Right lobe of liver (tissue), 6 donors: ENCODE results near the gene CCNQ. TPM values are rescaled to one million over a fixed set of nuclear protein-coding genes. Genes with fewer than 3 reads are reported as not detected.
A peak's percentile ranks its signal among the peaks of the same experiment; 100 is the strongest.

Source experiments
- ATAC-seq, 4 donors: fragments of 200-7000 bp; cut with Tn5 transposase; one replicate each; pipeline ENCODE4 v1.9.1; 2020; ENCODE audit warnings: mild to moderate bottlenecking in 4 of 4, moderate library complexity in 4 of 4
- DNase-seq, 3 donors: peaks; one replicate each; pipeline ENCODE4 v3.0.0-alpha.2; 2020
- H3K27ac ChIP-seq, 3 donors: fragments of 200-600 bp; one replicate each; pipeline ENCODE4 v1.8.0; 2022
- H3K27me3 ChIP-seq, 2 donors: fragments of 200-600 bp; one replicate each; pipeline ENCODE4 v1.8.0; 2022
- H3K36me3 ChIP-seq, 4 donors: fragments of 200-600 bp; sonication (generic) in 1 of 4; one replicate each; pipeline versions ENCODE4 v1.5.1 to v1.8.0; 2017 to 2022; ENCODE audit warnings: control low read depth in 1 of 4
- H3K4me1 ChIP-seq, 4 donors: fragments of 200-600 bp; sonication (generic) in 1 of 4; one replicate each; pipeline versions ENCODE4 v1.5.1 to v1.8.0; 2017 to 2022; ENCODE audit warnings: control low read depth in 1 of 4
- H3K4me3 ChIP-seq, 3 donors: fragments of 200-600 bp; one replicate each; pipeline ENCODE4 v1.8.0; 2022
- H3K9me3 ChIP-seq, 4 donors: fragments of 200-600 bp; sonication (generic) in 1 of 4; one replicate each; pipeline versions ENCODE4 v1.5.1 to v1.8.0; 2017 to 2022; ENCODE audit warnings: control low read depth in 1 of 4
- POLR2A ChIP-seq: fragments of 450-650 bp; IDR thresholded peaks from one replicate; pipeline ENCODE4 v1.6.1; 2017; ENCODE audit warnings: antibody characterized with exemption, mild to moderate bottlenecking
- WGBS: methylation state at CpG from one replicate; pipeline ENCODE4 v1.1.6; 2018; ENCODE audit warnings: low coverage, low lambda C conversion rate; ENCODE audit not compliant: insufficient coverage; ENCODE audit errors: missing lambda C conversion rate; 5-methylcytosine and 5-hydroxymethylcytosine counted together
- intact Hi-C, 2 donors: fragments of 100-400 bp; cut with DNase I; formaldehyde crosslinking; loops; one replicate each; pipeline versions ENCODE4 v1.11.2 to v1.14.1; 2022
- total RNA-seq, 6 experiments: library from RNA; depleted of rRNA in 2 of 6; stranded (reverse); fragments of >200 nt in 2 of 6; fragmentation: NEBNext Ultra II Directional in 3 of 6; extraction: Animal tissue kit (Norgen Biotek cat#: 25700) in 3 of 6; gene quantifications; one replicate each; pipeline versions ENCODE4 v1.1.0 to v1.2.4, GENCODE V29; 2016 to 2023
- TF ChIP-seq, protein P1 (sequence below), 4 donors: fragments of 200-600 bp in 3 of 4; fragments of 450-650 bp in 1 of 4; IDR thresholded peaks; one replicate each; pipeline versions ENCODE4 v1.5.1 to v1.8.0; 2016 to 2022; ENCODE audit warnings: antibody characterized with exemption in 4 of 4, mild to moderate bottlenecking in 2 of 4
- donor health status: DM: no; HTN: yes; CAD: no.
- donor health status: DM: no; HTN: no; CAD: no.
- donor health status: DM: no; HTN: no; CAD: no.
- donor health status: DM: no; HTN: yes; CAD: no.
- donor health status: DM: no; HTN: yes; CAD: no.

Gene CCNQ
- total RNA-seq, 6 experiments from 2014 or later = 5.6 to 14.0 (median 7.5) TPM

DNA sequence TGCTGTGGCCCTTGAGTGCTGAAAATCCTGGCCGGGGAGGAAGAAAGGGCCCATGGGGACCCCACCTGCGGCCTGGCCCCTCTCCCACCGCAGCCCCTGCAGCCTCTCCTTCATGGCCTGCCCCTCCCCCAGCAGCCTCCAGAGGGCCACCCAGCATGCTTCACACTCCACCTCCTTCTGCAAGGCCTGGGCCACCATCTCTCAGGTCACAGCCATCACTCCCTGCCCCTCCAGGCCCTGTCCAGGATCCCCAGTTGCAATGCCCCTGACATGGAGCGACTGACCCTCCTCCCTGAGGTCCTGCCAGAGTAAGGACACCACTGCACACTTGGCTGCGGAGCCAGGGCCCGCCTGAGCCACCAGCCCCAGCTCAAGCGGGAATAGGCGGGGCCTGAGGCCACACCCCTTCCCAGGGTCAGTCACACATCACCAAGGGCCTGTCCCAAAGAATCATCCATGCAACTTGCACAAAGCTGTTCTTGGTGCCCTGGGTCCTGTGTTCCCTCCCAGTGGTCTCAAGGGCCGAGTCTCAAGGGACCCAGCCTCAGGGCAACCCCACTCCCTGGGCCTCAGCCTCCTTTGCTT lies 32.9 kb downstream of the CCNQ start:
- ATAC-seq = no peak
- Histone ChIP-seq H3K4me1 (no peaks in the 10 kb centered on the region), H3K9me3 (no peaks in the 10 kb centered on the region), H3K27ac (no peak overlapping the region), H3K27me3 (no peaks in the 10 kb centered on the region), H3K36me3 (no peaks in the 10 kb centered on the region), H3K4me3 (no peak overlapping the region)
- intact Hi-C loops = no loop called here
- TF ChIP-seq, protein P1, sequence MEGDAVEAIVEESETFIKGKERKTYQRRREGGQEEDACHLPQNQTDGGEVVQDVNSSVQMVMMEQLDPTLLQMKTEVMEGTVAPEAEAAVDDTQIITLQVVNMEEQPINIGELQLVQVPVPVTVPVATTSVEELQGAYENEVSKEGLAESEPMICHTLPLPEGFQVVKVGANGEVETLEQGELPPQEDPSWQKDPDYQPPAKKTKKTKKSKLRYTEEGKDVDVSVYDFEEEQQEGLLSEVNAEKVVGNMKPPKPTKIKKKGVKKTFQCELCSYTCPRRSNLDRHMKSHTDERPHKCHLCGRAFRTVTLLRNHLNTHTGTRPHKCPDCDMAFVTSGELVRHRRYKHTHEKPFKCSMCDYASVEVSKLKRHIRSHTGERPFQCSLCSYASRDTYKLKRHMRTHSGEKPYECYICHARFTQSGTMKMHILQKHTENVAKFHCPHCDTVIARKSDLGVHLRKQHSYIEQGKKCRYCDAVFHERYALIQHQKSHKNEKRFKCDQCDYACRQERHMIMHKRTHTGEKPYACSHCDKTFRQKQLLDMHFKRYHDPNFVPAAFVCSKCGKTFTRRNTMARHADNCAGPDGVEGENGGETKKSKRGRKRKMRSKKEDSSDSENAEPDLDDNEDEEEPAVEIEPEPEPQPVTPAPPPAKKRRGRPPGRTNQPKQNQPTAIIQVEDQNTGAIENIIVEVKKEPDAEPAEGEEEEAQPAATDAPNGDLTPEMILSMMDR (IDR thresholded peaks at IDR 0.05) = no peak
- TF ChIP-seq POLR2A = no peak
- 75% methylated on average over 4 of the region's 9 CpGs for WGBS
- no peak for DNase-seq

DNA sequence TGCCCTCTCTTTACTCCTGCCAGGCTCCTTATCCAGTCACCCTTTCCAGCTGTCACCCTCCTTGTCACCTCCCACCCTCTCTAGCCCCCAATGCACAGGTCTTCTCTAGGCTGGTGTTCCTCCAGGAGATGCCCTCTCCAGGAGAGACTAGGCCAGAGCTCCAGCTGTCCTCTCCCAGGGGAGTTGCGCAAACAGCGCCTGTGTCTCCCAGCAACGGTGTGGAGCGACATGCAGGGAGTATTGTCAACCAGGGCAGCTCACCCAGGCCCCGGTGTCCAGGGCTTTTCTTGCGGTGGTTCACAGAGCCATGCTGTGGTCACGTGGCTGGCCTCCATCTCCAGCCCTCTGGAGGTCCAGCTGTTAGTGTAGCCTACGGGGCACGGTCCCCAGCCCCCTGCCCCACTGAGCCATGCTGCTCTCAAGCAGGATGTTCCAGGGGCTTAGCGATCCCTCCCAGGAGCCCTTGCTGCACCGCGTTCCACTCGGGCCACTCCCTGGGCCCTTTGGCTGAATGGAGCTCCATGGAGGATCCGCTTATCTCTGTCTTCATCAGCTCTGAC lies 34.8 kb downstream of the CCNQ start:
- DNase-seq = no peak
- peak in 1 of 4 donors; percentile 41 for ATAC-seq
- intact Hi-C loops = no loop called here

DNA sequence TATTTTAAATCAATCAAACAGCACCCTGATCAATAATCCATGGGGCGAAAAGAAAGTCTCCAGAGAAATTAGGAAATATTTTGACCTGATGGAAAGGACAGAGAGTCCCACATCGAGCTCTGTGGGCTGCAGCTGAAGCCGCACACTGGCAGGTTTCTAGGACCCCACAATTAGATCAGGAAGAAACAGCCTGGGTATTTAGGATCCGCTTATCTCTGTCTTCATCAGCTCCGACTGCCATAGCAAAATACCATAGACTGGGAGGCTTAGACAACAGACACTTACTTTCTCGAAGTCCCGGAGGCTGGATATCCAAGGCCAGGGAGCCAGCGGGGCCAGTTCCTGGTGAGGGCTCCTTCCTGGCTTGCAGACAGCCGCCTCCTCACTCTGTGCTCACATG lies 36.4 kb downstream of the CCNQ start:
- Histone ChIP-seq H3K36me3 (no peaks in the 10 kb centered on the region), H3K9me3 (no peaks in the 10 kb centered on the region), H3K4me1 (no peaks in the 10 kb centered on the region), H3K4me3 (no peak overlapping the region), H3K27ac (no peak overlapping the region), H3K27me3 (peaks cover 0 to 5% of the 10 kb centered on the region in 2 donors)
- DNase-seq (no peak), ATAC-seq (no peak)
- intact Hi-C loops = no loop called here
- 77% methylated on average over 3 of the region's 9 CpGs for WGBS
- no peak for TF ChIP-seq POLR2A
- TF ChIP-seq, protein P1 (IDR thresholded peaks at IDR 0.05) = no peak

More for the DNA sequence above, 34.8 kb downstream of the CCNQ start:
- Histone ChIP-seq H3K27me3 (peaks cover 0 to 5% of the 10 kb centered on the region in 2 donors), H3K9me3 (no peaks in the 10 kb centered on the region), H3K36me3 (no peaks in the 10 kb centered on the region), H3K4me1 (no peaks in the 10 kb centered on the region), H3K4me3 (no peak overlapping the region), H3K27ac (no peak overlapping the region)
- WGBS = no CpG with 5 or more reads among the region's 14 CpGs
- TF ChIP-seq POLR2A = no peak
- TF ChIP-seq, protein P1 (IDR thresholded peaks at IDR 0.05) = no peak

DNA sequence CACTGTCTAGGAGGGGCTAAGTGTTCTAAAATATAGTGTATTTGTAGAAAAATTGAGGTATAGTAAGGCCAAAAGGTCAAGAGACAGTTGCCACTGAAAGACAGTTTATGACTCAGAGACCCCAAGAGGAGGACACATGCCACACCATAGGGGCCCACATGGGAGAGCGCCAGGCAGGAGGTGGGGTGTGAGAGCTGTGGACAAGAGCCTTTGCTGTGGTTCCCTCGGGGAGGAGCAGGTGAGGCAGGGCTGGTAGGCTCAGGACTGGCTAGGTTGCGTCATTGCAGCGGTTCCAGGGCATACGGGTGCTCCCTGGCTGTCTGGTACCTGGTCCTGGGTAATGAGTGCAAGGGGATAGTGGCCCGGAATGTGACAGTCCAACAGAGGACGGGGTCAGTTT lies 37.6 kb downstream of the CCNQ start:
- no peaks in the 10 kb centered on the region for H3K36me3 ChIP-seq
- intact Hi-C loops = no loop called here
- TF ChIP-seq POLR2A = no peak
- TF ChIP-seq, protein P1 (IDR thresholded peaks at IDR 0.05) = no peak
- no peak for DNase-seq
- H3K9me3 ChIP-seq = no peaks in the 10 kb centered on the region
- no peak for ATAC-seq
- 0% methylated on average over 1 of the region's 7 CpGs for WGBS
- peaks cover 0 to 5% of the 10 kb centered on the region in 2 donors for H3K27me3 ChIP-seq
- no peaks in the 10 kb centered on the region for H3K4me1 ChIP-seq
- no peak overlapping the region for H3K27ac ChIP-seq
- no peak overlapping the region for H3K4me3 ChIP-seq
